ENCODE measurements around the gene MRPL4.

DNA sequence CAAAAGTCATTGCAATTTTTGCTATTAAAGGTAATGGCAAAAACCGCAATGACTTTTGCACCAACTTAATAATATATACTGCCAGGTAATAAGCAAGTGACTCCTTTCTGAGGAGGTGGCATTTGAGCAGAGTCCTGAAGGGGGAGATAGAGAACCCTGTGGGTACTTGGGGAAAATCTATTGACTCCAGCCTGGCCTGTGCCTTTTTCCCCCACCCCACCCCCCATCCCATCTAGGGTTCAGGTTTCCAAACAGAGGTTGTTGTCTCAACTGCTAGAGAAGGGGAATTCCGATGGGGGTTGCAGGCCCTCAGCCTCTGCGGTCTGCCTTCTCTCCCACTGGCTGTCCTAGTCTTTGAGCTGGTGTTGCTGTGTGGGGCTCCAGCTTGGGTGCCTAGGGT, 32.3 kb upstream of the MRPL4 start:
- TF ChIP-seq CTCF (conservative IDR thresholded peaks at IDR 0.05; ENCODE audit: low read length) = peak; percentile 83
- no peak for TF ChIP-seq EZH2phosphoT487 (IDR thresholded peaks at IDR 0.05; ENCODE audit: borderline replicate concordance, low read depth, low read length)
